NB4 (cell line): Measurements from ENCODE around the gene ELF1.
"Not testable (repeated sequence)": the region's sequence is repeated elsewhere in the genome, so short reads cannot be mapped to it uniquely, and the experiment has no call there.

Experiments
- DNase-seq: peaks from one replicate; pipeline ENCODE4 v3.0.0; 2010; ENCODE audit warnings: low read depth
- H3K4me3 ChIP-seq: one replicate; pipeline ENCODE4 v1.5.1; 2011; ENCODE audit warnings: mild to moderate bottlenecking, low read depth, low read length, moderate library complexity
- CTCF ChIP-seq: IDR thresholded peaks from one replicate; pipeline ENCODE4 v1.5.1; 2012; ENCODE audit warnings: low read depth, low read length
- MAX ChIP-seq: IDR thresholded peaks from 2 replicates; pipeline ENCODE4 v1.6.1; 2011; ENCODE audit warnings: low read depth, low read length
- MYC ChIP-seq: IDR thresholded peaks from 2 replicates; pipeline ENCODE4 v1.6.1; 2011; ENCODE audit warnings: low read depth, low read length
- POLR2A ChIP-seq: IDR thresholded peaks from 2 replicates; pipeline ENCODE4 v1.6.1; 2011; ENCODE audit warnings: mild to moderate bottlenecking; ENCODE audit not compliant: insufficient read length; ENCODE audit errors: extremely low read depth

Gene ELF1

DNA sequence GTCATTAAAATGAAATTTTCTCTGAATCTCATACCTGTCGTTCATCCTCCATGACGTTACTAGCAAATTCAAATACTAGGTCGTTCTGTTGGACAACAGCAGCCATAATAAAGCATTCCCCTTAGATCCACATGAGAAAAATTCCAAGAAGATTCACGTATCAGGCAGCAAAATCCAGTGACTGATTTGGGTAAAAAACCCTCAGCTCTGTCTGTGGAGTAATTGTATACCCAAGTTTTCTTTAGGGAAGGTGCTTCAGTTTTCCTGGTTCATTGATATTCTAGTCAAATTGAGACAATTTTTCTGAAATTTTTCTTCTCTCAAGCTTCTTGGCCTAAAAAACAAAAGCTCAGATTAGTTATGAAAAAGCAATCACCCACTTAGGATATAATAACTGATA is 37.2 kb downstream of the ELF1 start:
- peak overlapping the region; percentile 68 for H3K4me3 ChIP-seq
- DNase-seq = no peak
- TF ChIP-seq CTCF = no peak
- no peak for TF ChIP-seq MAX
- TF ChIP-seq MYC = no peak
- no peak for TF ChIP-seq POLR2A

- DNase-seq = peak; percentile 85
- peak overlapping the region; percentile 68 for H3K4me3 ChIP-seq
- TF ChIP-seq MAX (peak; percentile 91), POLR2A (no peak), CTCF (no peak), MYC (peak; percentile 86)
Observed at GRCh38 chr13:40981361-40981760, 37.8 kb downstream of the ELF1 start.

DNA sequence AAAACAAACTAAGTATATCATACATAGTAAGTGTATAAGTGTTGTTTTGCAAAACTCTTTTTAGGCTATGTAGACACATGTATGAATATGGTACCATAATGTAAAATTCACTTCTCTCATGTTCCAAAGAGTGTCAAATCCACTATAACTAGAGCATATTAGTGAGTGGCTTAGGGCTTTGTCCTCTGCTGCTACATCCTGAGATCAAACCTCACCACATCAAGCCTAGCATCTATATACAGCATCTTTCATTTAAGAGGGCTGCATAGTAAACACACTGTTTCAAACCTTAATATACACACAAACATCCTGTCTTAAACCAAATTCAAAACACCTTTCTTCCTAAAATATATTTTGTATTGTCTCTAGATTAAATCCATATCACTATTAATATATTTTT is 38.7 kb downstream of the ELF1 start:
- no peak for DNase-seq
- peak overlapping the region; percentile 68 for H3K4me3 ChIP-seq
- TF ChIP-seq POLR2A (no peak), MYC (no peak), MAX (no peak), CTCF (no peak)

DNA sequence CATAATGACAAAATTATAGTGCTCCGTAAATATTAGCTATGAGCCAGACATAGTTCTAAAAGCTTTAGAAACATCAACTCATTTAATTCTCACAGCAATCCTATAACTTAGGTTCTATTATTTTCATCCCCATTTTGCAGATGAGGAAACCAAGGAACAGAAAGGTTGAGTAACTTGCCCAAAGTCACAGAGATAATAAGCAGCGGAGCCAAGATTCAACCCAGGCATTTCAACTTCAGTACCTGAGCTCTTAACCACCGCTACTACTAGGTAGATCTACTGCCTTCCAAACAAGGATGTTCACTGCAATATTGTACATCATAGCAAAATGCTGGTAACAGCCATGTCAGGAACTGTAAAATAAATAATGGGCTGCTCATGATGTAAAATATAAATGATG is 39.9 kb downstream of the ELF1 start:
- peak overlapping the region; percentile 68 for H3K4me3 ChIP-seq
- TF ChIP-seq MAX = no peak
- no peak for TF ChIP-seq CTCF
- no peak for TF ChIP-seq MYC
- TF ChIP-seq POLR2A = no peak
- no peak for DNase-seq

DNA sequence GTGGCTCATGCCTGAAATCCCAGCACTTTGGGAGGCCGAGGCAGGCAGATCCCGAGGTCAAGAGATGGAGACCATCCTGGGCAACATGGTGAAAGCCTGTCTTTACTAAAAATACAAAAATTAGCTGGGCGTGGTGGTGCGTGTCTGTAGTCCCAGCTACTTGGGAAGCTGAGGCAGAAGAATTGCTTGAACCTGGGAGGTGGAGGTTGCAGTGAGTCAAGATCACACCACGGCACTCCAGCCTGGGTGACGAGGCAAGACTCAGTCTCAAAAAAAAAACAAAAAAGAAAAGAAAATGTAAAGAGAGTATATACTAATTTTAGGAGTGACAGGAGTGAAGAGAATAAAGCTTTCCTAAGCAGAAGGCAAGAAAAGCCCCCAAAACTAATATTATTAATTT is 41.0 kb downstream of the ELF1 start:
- not testable (repeated sequence) for H3K4me3 ChIP-seq, DNase-seq

DNA sequence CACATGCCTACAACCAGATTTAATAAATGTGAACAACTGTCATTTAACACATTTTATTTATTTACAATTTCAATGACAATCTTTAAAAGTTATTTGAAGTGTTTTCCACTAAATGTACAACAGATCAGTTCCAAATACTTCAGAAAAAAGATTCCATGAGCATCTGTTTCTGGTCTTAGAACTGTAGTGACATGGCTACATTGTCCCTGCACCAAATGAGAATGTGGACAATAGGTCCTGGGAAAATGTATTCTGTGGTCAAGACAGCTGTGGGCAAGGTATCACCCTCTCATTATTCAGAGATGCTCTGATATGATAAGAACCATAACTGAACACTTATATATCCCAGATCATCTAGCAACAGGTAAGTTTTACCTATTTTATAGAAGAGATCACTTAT is 43.7 kb downstream of the ELF1 start:
- no peak for DNase-seq
- TF ChIP-seq MYC (no peak), MAX (no peak), POLR2A (no peak), CTCF (no peak)
- no peak overlapping the region for H3K4me3 ChIP-seq
